GM20000 (cell line): Measurements from ENCODE around the gene AOPEP.

Experiments used
- DNase-seq: peaks from one replicate; pipeline ENCODE4 v3.0.0; 2012; ENCODE audit warnings: low spot score
- TF ChIP-seq, protein P1 (sequence below): IDR thresholded peaks from 2 replicates; pipeline ENCODE4 v1.5.1; 2012; ENCODE audit warnings: mild to moderate bottlenecking, control low read depth; ENCODE audit errors: extremely low read depth, missing control alignments

The AOPEP gene

GRCh38 chr9:94974154-94974879, 247.8 kb downstream of the AOPEP start:
- no peak for DNase-seq
- TF ChIP-seq, protein P1, sequence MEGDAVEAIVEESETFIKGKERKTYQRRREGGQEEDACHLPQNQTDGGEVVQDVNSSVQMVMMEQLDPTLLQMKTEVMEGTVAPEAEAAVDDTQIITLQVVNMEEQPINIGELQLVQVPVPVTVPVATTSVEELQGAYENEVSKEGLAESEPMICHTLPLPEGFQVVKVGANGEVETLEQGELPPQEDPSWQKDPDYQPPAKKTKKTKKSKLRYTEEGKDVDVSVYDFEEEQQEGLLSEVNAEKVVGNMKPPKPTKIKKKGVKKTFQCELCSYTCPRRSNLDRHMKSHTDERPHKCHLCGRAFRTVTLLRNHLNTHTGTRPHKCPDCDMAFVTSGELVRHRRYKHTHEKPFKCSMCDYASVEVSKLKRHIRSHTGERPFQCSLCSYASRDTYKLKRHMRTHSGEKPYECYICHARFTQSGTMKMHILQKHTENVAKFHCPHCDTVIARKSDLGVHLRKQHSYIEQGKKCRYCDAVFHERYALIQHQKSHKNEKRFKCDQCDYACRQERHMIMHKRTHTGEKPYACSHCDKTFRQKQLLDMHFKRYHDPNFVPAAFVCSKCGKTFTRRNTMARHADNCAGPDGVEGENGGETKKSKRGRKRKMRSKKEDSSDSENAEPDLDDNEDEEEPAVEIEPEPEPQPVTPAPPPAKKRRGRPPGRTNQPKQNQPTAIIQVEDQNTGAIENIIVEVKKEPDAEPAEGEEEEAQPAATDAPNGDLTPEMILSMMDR = no peak

GRCh38 chr9:94975480-94975879, 249.0 kb downstream of the AOPEP start:
- DNase-seq = no peak
- TF ChIP-seq, protein P1 = no peak

DNA sequence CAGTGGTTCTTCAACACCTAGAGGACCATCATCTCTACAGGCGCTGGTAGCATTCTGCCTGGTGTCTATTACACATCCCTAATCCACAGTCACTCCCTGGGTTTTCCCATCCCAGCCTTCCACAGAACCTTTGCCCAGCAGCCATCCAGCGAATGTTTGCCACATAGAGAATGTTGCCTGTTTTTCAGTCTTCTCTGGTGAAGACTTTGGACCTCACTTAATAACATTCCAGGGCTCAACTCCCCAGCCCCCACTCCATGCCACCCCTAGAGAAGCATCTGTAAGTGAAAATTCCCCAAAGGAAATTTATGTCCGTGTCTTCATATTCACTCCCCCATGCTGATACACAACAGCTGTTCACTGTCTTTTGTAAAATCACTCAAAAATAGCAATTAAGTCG, 249.6 kb downstream of the AOPEP start:
- no peak for DNase-seq
- TF ChIP-seq, protein P1 = no peak

DNA sequence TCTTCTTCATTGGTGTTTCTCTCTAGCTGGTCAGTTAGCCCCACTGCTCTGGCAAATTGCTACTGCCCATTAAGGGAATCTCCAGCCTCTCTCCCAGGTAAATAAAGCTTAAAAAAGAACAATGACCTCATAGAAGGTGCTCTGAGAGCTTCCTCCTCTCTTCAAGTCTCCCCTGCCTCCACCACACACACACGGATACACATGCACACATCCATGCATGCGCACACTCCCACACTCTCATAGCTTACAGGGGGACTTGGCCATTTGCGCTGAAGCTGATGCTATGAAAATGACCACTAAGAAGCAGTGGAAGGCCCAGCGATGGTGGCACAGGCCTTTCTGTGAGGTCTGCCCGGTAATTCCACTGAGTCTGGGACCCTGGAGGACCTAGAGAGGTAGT, 250.9 kb downstream of the AOPEP start:
- no peak for DNase-seq
- TF ChIP-seq, protein P1 = no peak

DNA sequence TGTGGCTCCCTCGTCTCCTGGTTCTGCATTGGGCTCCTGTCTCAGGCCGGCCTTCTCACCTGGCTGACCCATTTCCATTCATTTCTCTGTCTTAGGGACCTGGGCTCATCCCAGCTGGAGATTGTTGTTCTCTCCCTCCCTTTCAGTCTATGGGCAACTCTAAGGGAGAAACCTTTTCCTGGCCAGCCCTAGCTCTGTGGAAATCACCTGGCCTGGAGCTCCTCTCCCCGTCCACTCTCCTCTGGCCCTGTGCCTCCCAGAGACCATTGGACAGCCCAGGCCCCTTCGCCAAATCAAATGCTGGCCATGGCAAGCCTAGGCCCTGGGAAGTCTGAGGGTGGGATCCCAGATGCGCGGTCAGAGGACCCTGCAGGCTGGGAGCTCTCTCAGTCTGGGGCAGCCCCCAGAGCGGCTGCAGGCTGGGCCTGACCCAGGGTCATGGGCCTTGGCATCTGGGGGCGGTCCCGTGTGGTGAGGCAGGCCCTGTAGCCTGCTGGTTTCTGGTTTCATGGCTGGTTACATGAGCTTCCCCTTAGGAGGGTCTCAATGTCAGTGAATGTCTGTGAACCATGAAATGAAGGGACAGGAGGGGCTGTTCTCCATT, 253.5 kb downstream of the AOPEP start:
- TF ChIP-seq, protein P1 = no peak

GRCh38 chr9:94980947-94981722, 254.6 kb downstream of the AOPEP start:
- DNase-seq = no peak

More for the DNA sequence above, 253.5 kb downstream of the AOPEP start:
- no peak for DNase-seq

More at GRCh38 chr9:94980947-94981722, 254.6 kb downstream of the AOPEP start:
- TF ChIP-seq, protein P1 = no peak
